ENCODE data around the gene SRGAP2B.
"Not testable (repeated sequence)": the region's sequence is repeated elsewhere in the genome, so short reads cannot be mapped to it uniquely, and the experiment has no call there.

The SRGAP2B gene

DNA sequence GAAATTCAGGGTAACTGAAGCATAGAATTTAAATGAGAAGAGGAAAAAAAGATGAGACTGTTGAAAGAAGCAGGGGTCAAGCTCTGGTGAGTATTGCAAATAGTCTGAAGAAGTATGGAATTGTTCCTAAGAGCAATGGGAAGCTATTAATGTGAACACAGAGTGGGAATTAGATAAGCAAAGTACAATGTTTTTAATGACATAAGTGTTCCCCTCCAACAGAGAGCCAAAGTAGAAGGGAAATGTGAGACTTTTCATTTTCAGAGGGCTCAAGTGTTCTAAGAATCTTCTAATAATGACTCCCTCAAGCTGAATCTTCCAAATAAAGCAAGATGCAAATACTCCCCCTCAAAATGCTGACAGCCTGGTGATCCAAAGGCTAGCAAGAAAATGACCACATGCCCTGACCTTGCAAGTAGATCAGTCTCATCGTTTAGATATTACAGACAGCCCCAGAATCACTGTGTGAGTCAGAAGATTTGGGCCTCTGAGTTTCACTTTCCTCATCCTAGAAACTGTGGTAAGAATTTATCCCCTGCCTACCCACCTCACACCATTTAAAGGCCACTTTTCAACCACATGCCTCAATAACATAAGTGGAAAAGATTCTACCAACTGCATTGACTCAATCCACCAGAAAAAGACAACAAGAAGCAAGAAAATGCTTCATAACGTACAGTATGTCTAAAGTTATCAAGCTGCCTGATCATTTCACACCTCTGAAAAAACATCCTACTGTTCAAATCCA, 79.2 kb downstream of the SRGAP2B start:
- not testable (repeated sequence) for H3K4me2 ChIP-seq (ENCODE audit: low read length); H3K27ac ChIP-seq (ENCODE audit: low read depth, low read length); H3K27me3 ChIP-seq (ENCODE audit: control insufficient read depth, low read length); H3K4me3 ChIP-seq (ENCODE audit: low read length); H3K9me2 ChIP-seq (replicated peaks; ENCODE audit: control insufficient read depth, low read length); H3K9me3 ChIP-seq (ENCODE audit: control insufficient read depth, insufficient read depth, low read length); H3K36me3 ChIP-seq (ENCODE audit: control insufficient read depth, low read length); H3K4me1 ChIP-seq (ENCODE audit: control insufficient read depth, low read length); H3F3A ChIP-seq (ENCODE audit: control insufficient read depth, insufficient read depth); H3K79me2 ChIP-seq (ENCODE audit: control insufficient read depth, low read length); H4K20me1 ChIP-seq (ENCODE audit: control insufficient read depth, insufficient read depth, low read depth, low read length)

DNA sequence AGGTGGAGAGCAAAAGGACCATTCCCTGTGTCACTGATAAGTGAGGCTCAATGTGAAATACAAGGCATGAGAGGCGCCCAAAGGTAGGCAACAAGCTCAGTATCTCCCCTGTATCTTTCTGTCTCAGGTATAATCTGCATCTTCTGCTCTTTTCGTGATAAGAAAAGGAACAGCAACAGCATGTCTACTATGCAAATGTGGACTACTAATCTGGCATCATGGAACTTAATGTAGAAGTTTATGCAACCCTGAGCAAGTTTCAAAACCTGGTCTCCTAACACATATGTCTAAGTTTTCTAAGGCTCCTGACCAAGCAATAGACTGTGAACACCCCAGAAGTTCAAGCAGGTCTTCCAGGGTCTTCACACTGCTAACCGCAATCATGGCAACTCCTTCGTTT, 81.8 kb downstream of the SRGAP2B start:
- not testable (repeated sequence) for H3K9me3 ChIP-seq (ENCODE audit: control insufficient read depth, insufficient read depth, low read length); H3F3A ChIP-seq (ENCODE audit: control insufficient read depth, insufficient read depth); H3K4me1 ChIP-seq (ENCODE audit: control insufficient read depth, low read length); H3K36me3 ChIP-seq (ENCODE audit: control insufficient read depth, low read length); H3K4me2 ChIP-seq (ENCODE audit: low read length); H3K4me3 ChIP-seq (ENCODE audit: low read length); H3K9me2 ChIP-seq (replicated peaks; ENCODE audit: control insufficient read depth, low read length); H3K27ac ChIP-seq (ENCODE audit: low read depth, low read length); H3K27me3 ChIP-seq (ENCODE audit: control insufficient read depth, low read length); H4K20me1 ChIP-seq (ENCODE audit: control insufficient read depth, insufficient read depth, low read depth, low read length); H3K79me2 ChIP-seq (ENCODE audit: control insufficient read depth, low read length)

DNA sequence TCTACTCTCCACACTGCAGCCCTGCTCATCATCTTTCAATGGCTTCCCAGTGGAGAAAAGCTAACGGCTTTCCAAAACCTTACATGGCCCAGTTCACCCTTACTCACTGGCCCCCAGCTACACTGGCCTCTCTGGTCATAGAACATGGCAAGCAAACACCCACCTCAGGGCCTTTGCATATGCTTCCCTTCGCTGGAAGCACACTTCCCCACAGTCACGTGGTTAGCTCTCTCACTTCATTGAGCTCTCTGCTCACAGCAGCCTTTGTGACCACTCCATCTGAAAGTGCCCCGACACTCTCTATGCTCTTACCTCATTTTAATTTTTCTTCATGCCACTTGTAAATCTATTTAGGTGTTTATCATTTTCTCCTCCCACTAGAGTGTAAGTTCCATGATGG, 83.3 kb downstream of the SRGAP2B start:
- H3K27ac ChIP-seq (ENCODE audit: low read depth, low read length); H3F3A ChIP-seq (ENCODE audit: control insufficient read depth, insufficient read depth); H3K4me2 ChIP-seq (ENCODE audit: low read length); H4K20me1 ChIP-seq (ENCODE audit: control insufficient read depth, insufficient read depth, low read depth, low read length); H3K4me3 ChIP-seq (ENCODE audit: low read length); H3K36me3 ChIP-seq (ENCODE audit: control insufficient read depth, low read length); H3K4me1 ChIP-seq (ENCODE audit: control insufficient read depth, low read length); H3K79me2 ChIP-seq (ENCODE audit: control insufficient read depth, low read length); H3K9me3 ChIP-seq (ENCODE audit: control insufficient read depth, insufficient read depth, low read length); H3K27me3 ChIP-seq (ENCODE audit: control insufficient read depth, low read length); H3K9me2 ChIP-seq (replicated peaks; ENCODE audit: control insufficient read depth, low read length): not testable (repeated sequence)

DNA sequence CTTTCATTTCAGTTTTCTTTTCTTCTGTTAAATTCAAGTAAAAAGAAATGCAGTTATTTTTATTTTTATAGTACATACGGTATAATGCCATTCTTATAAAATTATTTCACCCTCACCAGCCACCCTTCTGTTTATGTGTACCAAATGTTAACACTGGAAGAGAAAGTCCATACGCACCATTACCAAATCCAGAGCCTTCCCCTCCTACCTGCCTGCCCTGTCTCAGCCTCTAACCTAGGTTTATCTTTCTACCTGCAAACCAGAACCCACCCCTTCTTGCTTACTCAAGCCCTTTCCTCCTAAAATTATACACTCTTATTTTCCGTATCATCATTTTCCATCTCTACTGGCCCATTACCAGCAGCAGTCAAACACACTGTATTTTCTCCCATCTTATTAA, 84.5 kb downstream of the SRGAP2B start:
- H3K79me2 ChIP-seq (ENCODE audit: control insufficient read depth, low read length); H3K4me1 ChIP-seq (ENCODE audit: control insufficient read depth, low read length); H3K4me2 ChIP-seq (ENCODE audit: low read length); H3K27ac ChIP-seq (ENCODE audit: low read depth, low read length); H3K9me2 ChIP-seq (replicated peaks; ENCODE audit: control insufficient read depth, low read length); H4K20me1 ChIP-seq (ENCODE audit: control insufficient read depth, insufficient read depth, low read depth, low read length); H3K4me3 ChIP-seq (ENCODE audit: low read length); H3K9me3 ChIP-seq (ENCODE audit: control insufficient read depth, insufficient read depth, low read length); H3K27me3 ChIP-seq (ENCODE audit: control insufficient read depth, low read length); H3K36me3 ChIP-seq (ENCODE audit: control insufficient read depth, low read length); H3F3A ChIP-seq (ENCODE audit: control insufficient read depth, insufficient read depth): not testable (repeated sequence)

DNA sequence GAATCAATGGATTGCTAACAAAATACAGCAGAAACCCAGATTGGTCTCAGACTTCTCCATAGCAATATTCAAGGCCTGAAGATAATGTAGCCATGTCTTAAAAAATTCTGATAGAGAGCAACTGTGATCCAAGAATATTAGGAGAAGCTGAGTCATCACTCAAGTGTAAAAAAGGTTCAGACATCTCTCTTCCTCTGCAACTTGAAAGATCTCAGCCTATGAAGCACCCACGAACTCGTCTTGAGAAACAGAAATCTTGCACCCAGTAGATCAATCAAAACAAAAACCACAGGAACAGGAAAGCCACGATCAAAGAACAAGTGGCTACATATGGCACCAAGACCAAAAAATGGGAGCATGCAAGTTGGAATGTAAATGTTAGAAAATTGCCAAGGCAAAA, 85.2 kb downstream of the SRGAP2B start:
- H3K9me2 ChIP-seq (replicated peaks; ENCODE audit: control insufficient read depth, low read length); H4K20me1 ChIP-seq (ENCODE audit: control insufficient read depth, insufficient read depth, low read depth, low read length); H3K79me2 ChIP-seq (ENCODE audit: control insufficient read depth, low read length); H3K4me1 ChIP-seq (ENCODE audit: control insufficient read depth, low read length); H3K27ac ChIP-seq (ENCODE audit: low read depth, low read length); H3K36me3 ChIP-seq (ENCODE audit: control insufficient read depth, low read length); H3K27me3 ChIP-seq (ENCODE audit: control insufficient read depth, low read length); H3K4me2 ChIP-seq (ENCODE audit: low read length); H3F3A ChIP-seq (ENCODE audit: control insufficient read depth, insufficient read depth); H3K4me3 ChIP-seq (ENCODE audit: low read length); H3K9me3 ChIP-seq (ENCODE audit: control insufficient read depth, insufficient read depth, low read length): not testable (repeated sequence)

DNA sequence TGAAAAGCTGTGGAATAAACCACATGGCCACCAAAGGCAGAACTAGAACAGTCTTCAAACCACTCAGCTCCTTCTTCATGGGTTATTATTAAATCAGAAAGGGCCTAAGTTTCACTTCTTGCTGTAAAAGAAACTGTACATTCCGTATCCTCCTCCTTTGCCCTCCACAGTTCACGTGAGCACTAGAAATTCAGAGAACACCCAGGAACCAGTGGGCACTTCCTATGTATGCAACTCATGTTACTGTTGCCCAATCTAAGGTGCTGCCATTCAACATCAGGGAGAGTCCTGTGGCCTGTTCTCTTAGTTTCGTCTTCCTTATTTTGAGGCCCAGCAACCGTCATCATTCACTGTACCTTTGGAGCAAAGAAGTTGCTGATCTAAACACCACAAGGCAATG, 86.7 kb downstream of the SRGAP2B start:
- H3K4me1 ChIP-seq (ENCODE audit: control insufficient read depth, low read length); H3K4me3 ChIP-seq (ENCODE audit: low read length); H3F3A ChIP-seq (ENCODE audit: control insufficient read depth, insufficient read depth); H3K27ac ChIP-seq (ENCODE audit: low read depth, low read length); H3K36me3 ChIP-seq (ENCODE audit: control insufficient read depth, low read length); H3K27me3 ChIP-seq (ENCODE audit: control insufficient read depth, low read length); H3K4me2 ChIP-seq (ENCODE audit: low read length); H3K79me2 ChIP-seq (ENCODE audit: control insufficient read depth, low read length); H3K9me2 ChIP-seq (replicated peaks; ENCODE audit: control insufficient read depth, low read length); H4K20me1 ChIP-seq (ENCODE audit: control insufficient read depth, insufficient read depth, low read depth, low read length); H3K9me3 ChIP-seq (ENCODE audit: control insufficient read depth, insufficient read depth, low read length): not testable (repeated sequence)

DNA sequence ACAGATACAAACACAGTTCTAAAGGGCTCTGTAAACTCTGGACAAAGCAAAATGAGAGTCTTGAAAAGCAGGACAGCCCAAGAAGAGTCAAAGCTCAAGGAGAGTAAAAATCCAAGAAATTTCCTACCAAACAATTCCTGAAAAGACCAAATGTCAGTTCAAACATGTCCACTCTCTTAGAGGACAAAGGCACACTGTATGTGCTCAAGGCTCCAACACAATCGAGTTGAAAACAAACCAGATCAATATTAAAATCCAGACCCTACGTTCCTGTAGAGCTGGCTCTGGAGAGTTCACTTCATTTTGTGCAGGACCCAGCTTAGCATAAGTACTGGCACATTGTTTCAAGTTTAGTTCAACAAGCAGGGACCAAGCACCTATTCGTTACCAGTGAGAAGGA, 90.0 kb downstream of the SRGAP2B start:
- H3K4me2 ChIP-seq (ENCODE audit: low read length); H3K79me2 ChIP-seq (ENCODE audit: control insufficient read depth, low read length); H3K27me3 ChIP-seq (ENCODE audit: control insufficient read depth, low read length); H3K27ac ChIP-seq (ENCODE audit: low read depth, low read length); H3K36me3 ChIP-seq (ENCODE audit: control insufficient read depth, low read length); H3K9me3 ChIP-seq (ENCODE audit: control insufficient read depth, insufficient read depth, low read length); H3K4me3 ChIP-seq (ENCODE audit: low read length); H3K4me1 ChIP-seq (ENCODE audit: control insufficient read depth, low read length); H3K9me2 ChIP-seq (replicated peaks; ENCODE audit: control insufficient read depth, low read length); H4K20me1 ChIP-seq (ENCODE audit: control insufficient read depth, insufficient read depth, low read depth, low read length); H3F3A ChIP-seq (ENCODE audit: control insufficient read depth, insufficient read depth): not testable (repeated sequence)

DNA sequence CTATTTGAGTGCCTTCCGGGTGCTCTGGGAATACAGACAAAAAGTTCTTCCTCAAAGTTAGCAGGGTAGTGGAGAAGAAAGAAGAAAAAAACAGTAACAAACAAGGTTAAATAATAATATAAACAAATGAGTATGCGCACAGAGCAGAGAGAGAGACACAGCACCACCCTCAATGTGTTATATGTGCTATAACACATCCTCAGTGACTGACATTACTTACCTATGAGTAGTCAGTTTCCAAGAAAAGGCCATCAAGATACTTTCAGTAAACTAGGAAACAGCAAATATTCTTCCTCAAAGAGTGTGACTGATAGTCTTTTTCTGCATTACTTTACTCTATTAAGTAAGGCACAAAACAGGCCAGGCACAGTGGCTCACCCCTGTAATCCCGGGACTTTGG, 93.7 kb downstream of the SRGAP2B start:
- H3K4me3 ChIP-seq (ENCODE audit: low read length); H3K27ac ChIP-seq (ENCODE audit: low read depth, low read length); H3K27me3 ChIP-seq (ENCODE audit: control insufficient read depth, low read length); H3K36me3 ChIP-seq (ENCODE audit: control insufficient read depth, low read length); H3K4me2 ChIP-seq (ENCODE audit: low read length); H4K20me1 ChIP-seq (ENCODE audit: control insufficient read depth, insufficient read depth, low read depth, low read length); H3K4me1 ChIP-seq (ENCODE audit: control insufficient read depth, low read length); H3K79me2 ChIP-seq (ENCODE audit: control insufficient read depth, low read length); H3F3A ChIP-seq (ENCODE audit: control insufficient read depth, insufficient read depth); H3K9me2 ChIP-seq (replicated peaks; ENCODE audit: control insufficient read depth, low read length); H3K9me3 ChIP-seq (ENCODE audit: control insufficient read depth, insufficient read depth, low read length): not testable (repeated sequence)

Data from DOHH2 (cell line).